ENCODE results near the gene ZCRB1.

Gene ZCRB1

GRCh38 chr12:42277396-42278127 is 48.3 kb downstream of the ZCRB1 start:
- no peak for DNase-seq

- DNase-seq: no peak
These were observed 50.4 kb downstream of the ZCRB1 start for GRCh38 chr12:42275499-42275898.

GRCh38 chr12:42273706-42274105 is 52.2 kb downstream of the ZCRB1 start:
- DNase-seq: no peak

GRCh38 chr12:42270596-42270995 is 55.3 kb downstream of the ZCRB1 start:
- DNase-seq: no peak

GRCh38 chr12:42267413-42268190 is 58.3 kb downstream of the ZCRB1 start:
- no peak for DNase-seq

- DNase-seq: no peak
These were observed 59.2 kb downstream of the ZCRB1 start for GRCh38 chr12:42266579-42267230.

GRCh38 chr12:42262271-42262670 is 63.6 kb downstream of the ZCRB1 start:
- DNase-seq: no peak
